ENCODE results near the gene PHF23. TPM values are rescaled to one million over a fixed set of nuclear protein-coding genes. Genes with fewer than 3 reads are reported as not detected.
A peak's percentile ranks its signal among the peaks of the same experiment; 100 is the strongest.

Gene PHF23
- total RNA-seq, 3 donors from 2014 or later, result 42.6 to 47.6 (median 43.0) TPM

GRCh38 chr17:7262192-7262934 lies 23.1 kb upstream of the PHF23 start, which contains the start of gene CLDN7:
CLDN7 (minus strand) TSS chr17:7262478; CDS start chr17:7262043, 435 bp downstream.
- no peak for DNase-seq
- Mint-ChIP-seq H3K4me1 (ENCODE audit: low read depth) (peaks cover 26% of the 10 kb centered on the region), H3K27me3 (ENCODE audit: low read depth) (peaks cover 25% of the 10 kb centered on the region), H3K4me3 (peak within 1 kb of the TSS; percentile 59), H3K9me3 (no peaks in the 10 kb centered on the region), H3K36me3 (ENCODE audit: insufficient read depth) (no peaks in the 10 kb centered on the region)
- ATAC-seq, result no peak

DNA sequence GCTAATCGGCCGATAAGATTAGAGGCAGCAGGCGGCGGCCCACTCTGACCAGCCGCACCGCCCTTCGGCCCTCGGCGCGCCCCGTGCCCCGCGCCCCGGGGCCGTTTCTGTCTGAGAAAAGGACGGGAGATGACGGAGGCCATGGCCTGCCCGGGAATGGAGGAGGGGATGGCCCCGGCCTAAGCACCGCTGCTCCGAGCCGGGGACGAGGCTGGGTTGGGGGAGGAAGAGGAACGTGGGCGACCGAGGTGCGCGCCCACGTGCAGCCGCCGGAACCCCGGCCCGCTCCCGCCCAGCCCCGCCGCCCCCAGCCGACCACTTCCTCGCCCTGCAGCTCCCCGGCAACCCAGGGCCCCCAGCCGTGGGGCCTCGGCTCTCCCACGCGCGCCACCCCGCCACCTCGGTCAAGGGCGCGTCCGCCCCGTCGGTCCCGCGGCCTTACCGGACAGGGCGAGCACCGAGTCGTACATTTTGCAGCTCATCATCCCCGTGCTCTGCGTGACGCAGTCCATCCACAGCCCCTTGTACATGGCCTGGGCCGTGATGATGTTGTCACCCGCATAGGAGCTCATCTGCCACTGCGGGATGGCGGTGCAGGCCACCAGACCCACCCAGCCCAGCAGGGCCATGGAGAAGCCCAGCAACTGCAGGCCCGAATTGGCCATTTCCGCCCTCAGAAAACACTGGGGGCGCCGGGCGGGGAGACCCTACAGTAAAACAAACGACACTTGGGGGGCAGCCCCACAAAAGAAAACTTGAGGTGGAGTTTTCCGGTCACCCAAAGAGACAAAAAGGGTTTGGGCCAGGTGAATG lies 22.3 kb upstream of the PHF23 start:
- H3K4me1 Mint-ChIP-seq (ENCODE audit: low read depth), result peaks cover 26% of the 10 kb centered on the region
- peak; percentile 36 for DNase-seq

GRCh38 chr17:7260651-7261378 lies 21.6 kb upstream of the PHF23 start:
- Mint-ChIP-seq H3K9me3 (no peaks in the 10 kb centered on the region), H3K4me1 (ENCODE audit: low read depth) (peaks cover 26% of the 10 kb centered on the region), H3K27me3 (ENCODE audit: low read depth) (peaks cover 20% of the 10 kb centered on the region), H3K36me3 (ENCODE audit: insufficient read depth) (peaks cover 7% of the 10 kb centered on the region), H3K4me3 (peak overlapping the region; percentile 54)
- no peak for DNase-seq
- ATAC-seq, result peak; percentile 50 to 53

More for the DNA sequence above, 22.3 kb upstream of the PHF23 start:
- peak overlapping the region; percentile 59 for H3K4me3 Mint-ChIP-seq
- peaks cover 3% of the 10 kb centered on the region for H3K36me3 Mint-ChIP-seq (ENCODE audit: insufficient read depth)
- ATAC-seq, result peak; percentile 46 to 49
- peaks cover 22% of the 10 kb centered on the region for H3K27me3 Mint-ChIP-seq (ENCODE audit: low read depth)
- no peaks in the 10 kb centered on the region for H3K9me3 Mint-ChIP-seq

DNA sequence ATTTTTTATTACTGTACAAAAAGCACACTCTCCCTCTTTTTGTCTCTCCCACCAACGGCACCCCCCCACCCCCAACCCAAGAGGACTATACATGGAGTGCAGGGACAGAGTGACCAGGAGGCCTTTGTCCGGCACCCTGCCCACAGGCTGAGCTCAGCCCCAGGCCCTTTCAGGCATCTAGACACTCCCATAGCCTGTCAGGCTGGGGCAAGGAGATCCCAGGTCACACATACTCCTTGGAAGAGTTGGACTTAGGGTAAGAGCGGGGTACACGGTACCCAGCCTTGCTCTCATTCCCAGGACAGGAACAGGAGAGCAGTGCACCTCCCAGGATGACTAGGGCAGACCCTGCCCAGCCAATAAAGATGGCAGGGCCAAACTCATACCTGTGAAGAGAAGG lies 20.9 kb upstream of the PHF23 start:
- H3K27me3 Mint-ChIP-seq (ENCODE audit: low read depth), result peaks cover 18% of the 10 kb centered on the region
- no peaks in the 10 kb centered on the region for H3K9me3 Mint-ChIP-seq
- peak overlapping the region; percentile 11 for H3K4me3 Mint-ChIP-seq
- DNase-seq (no peak), ATAC-seq (no peak)
- H3K4me1 Mint-ChIP-seq (ENCODE audit: low read depth), result peaks cover 26% of the 10 kb centered on the region
- H3K36me3 Mint-ChIP-seq (ENCODE audit: insufficient read depth), result peaks cover 7% of the 10 kb centered on the region

DNA sequence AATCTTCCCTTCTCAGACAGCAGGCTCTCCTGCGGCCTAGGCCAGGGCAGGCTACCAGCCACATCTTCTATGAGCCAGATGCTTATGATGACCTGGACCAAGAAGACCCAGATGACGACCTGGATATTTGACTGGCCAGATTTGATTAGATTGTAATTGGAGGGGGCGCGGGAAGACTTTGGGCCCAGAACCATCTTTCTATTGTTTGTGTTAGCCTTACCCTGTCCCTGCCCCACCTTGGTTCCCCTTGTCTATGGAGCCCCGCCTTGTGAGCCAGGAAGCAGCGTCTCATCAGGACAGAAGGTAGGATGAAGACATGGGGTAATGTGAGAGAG lies 20.3 kb upstream of the PHF23 start:
- H3K27me3 Mint-ChIP-seq (ENCODE audit: low read depth), result peaks cover 16% of the 10 kb centered on the region
- no peak overlapping the region for H3K4me3 Mint-ChIP-seq
- ATAC-seq, result no peak
- H3K4me1 Mint-ChIP-seq (ENCODE audit: low read depth), result peaks cover 28% of the 10 kb centered on the region
- peaks cover 12% of the 10 kb centered on the region for H3K36me3 Mint-ChIP-seq (ENCODE audit: insufficient read depth)
- H3K9me3 Mint-ChIP-seq, result no peaks in the 10 kb centered on the region
- DNase-seq, result no peak

- ATAC-seq (no peak), DNase-seq (no peak)
- peaks cover 27% of the 10 kb centered on the region for H3K4me1 Mint-ChIP-seq (ENCODE audit: low read depth)
- peaks cover 13% of the 10 kb centered on the region for H3K36me3 Mint-ChIP-seq (ENCODE audit: insufficient read depth)
- no peak overlapping the region for H3K4me3 Mint-ChIP-seq
- H3K27me3 Mint-ChIP-seq (ENCODE audit: low read depth), result peaks cover 11% of the 10 kb centered on the region
- no peaks in the 10 kb centered on the region for H3K9me3 Mint-ChIP-seq
Observed at GRCh38 chr17:7258731-7259554, 19.7 kb upstream of the PHF23 start.

GRCh38 chr17:7256766-7257456 lies 17.7 kb upstream of the PHF23 start:
- no peak overlapping the region for H3K4me3 Mint-ChIP-seq
- no peak for ATAC-seq
- H3K4me1 Mint-ChIP-seq (ENCODE audit: low read depth), result peaks cover 20% of the 10 kb centered on the region
- no peaks in the 10 kb centered on the region for H3K9me3 Mint-ChIP-seq
- no peaks in the 10 kb centered on the region for H3K27me3 Mint-ChIP-seq (ENCODE audit: low read depth)
- DNase-seq, result no peak
- peaks cover 20% of the 10 kb centered on the region for H3K36me3 Mint-ChIP-seq (ENCODE audit: insufficient read depth)

DNA sequence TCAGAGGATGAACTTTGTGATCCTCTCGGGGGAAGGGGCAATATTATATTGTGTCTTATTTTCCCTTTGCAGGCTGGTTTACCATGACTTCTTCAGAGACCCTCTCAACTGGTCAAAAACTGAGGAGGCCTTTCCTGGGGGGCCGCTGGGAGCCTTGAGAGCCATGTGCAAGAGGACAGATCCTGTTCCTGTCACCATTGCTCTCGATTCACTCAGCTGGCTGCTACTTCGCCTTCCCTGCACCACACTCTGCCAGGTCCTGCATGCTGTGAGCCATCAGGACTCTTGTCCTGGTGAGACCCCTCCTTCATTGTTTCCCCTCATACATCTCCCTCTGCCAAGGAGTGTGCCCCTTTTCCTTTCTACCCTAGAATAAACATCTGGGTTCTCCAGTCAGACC lies 15.3 kb upstream of the PHF23 start:
- H3K36me3 Mint-ChIP-seq (ENCODE audit: insufficient read depth), result peaks cover 20% of the 10 kb centered on the region
- peaks cover 26% of the 10 kb centered on the region for H3K4me1 Mint-ChIP-seq (ENCODE audit: low read depth)
- DNase-seq (no peak), ATAC-seq (no peak)
- H3K27me3 Mint-ChIP-seq (ENCODE audit: low read depth), result no peaks in the 10 kb centered on the region
- H3K4me3 Mint-ChIP-seq, result no peak overlapping the region
- no peaks in the 10 kb centered on the region for H3K9me3 Mint-ChIP-seq

DNA sequence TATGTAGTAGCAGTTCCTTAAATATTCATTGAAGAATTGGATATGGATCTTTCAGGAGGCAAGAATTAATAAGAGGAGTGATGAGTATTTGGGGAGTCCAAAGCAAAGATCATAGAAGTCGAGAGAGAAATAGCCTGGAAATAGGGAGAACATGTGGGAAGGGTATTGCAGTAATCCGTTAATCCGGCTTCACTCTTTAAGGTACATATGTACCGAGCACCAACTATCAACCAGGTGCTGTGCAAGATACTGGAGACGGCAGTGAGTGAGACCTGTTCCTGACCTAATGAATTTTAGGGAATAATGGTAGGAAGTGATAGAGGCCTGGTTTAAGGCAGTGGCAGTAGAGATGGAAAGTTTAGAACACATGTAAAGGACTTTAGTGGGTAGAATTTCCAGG lies 13.8 kb upstream of the PHF23 start:
- Mint-ChIP-seq H3K4me3 (peak overlapping the region; percentile 97), H3K4me1 (ENCODE audit: low read depth) (peaks cover 34% of the 10 kb centered on the region)
- no peak for DNase-seq

DNA sequence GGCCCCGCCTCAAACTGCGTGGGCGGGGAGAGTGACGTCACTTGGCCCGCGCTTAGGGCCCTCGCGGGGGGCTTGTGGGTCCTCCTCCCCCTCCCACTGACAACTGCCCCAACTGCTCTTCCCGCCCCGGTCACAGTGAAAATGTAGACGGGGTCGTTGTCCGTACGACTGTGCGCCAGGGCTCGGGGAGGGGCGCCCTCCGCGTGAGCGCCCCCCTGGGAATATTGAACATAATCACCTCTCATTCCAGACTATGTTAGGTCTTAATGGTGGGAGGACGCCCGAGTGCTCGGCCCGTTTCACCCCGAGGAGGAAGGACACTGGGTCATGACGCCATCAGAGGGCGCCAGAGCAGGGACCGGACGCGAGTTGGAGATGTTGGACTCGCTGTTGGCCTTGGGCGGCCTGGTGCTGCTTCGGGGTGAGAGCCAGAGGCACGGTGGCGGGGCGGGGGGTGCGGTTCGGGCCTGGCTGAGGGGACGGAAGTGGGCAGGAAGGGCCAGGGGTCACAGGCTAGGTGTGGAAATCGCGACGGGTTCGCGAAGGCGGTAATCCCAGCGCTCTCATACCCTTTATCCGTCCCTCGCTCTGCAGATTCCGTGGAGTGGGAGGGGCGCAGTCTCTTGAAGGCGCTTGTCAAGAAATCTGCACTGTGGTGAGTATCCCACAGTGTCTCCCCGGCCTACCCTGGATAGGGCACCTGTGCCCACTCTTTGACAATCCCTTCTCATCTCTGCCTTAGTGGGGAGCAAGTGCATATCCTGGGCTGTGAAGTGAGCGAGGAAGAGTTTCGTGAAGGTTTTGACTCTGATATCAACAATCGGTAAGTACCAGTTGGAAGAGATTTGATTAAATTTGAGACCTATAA lies 13.2 kb upstream of the PHF23 start, which contains the start of gene ELP5:
Gene ELP5, plus strand, starts transcription at position 40 of the 868 bp plus-strand sequence. Its CDS starts 336 bp downstream, at position 376.
- peak within 1 kb of the TSS; percentile 97 for H3K4me3 Mint-ChIP-seq
- peak; percentile 57 to 63 for ATAC-seq
- H3K36me3 Mint-ChIP-seq (ENCODE audit: insufficient read depth), result peaks cover 20% of the 10 kb centered on the region
- no peaks in the 10 kb centered on the region for H3K9me3 Mint-ChIP-seq
- peaks cover 34% of the 10 kb centered on the region for H3K4me1 Mint-ChIP-seq (ENCODE audit: low read depth)
- peak; percentile 76 for DNase-seq
- H3K27me3 Mint-ChIP-seq (ENCODE audit: low read depth), result no peaks in the 10 kb centered on the region

More for the DNA sequence above, 13.8 kb upstream of the PHF23 start:
- Mint-ChIP-seq H3K9me3 (no peaks in the 10 kb centered on the region), H3K36me3 (ENCODE audit: insufficient read depth) (peaks cover 20% of the 10 kb centered on the region), H3K27me3 (ENCODE audit: low read depth) (no peaks in the 10 kb centered on the region)
- no peak for ATAC-seq

DNA sequence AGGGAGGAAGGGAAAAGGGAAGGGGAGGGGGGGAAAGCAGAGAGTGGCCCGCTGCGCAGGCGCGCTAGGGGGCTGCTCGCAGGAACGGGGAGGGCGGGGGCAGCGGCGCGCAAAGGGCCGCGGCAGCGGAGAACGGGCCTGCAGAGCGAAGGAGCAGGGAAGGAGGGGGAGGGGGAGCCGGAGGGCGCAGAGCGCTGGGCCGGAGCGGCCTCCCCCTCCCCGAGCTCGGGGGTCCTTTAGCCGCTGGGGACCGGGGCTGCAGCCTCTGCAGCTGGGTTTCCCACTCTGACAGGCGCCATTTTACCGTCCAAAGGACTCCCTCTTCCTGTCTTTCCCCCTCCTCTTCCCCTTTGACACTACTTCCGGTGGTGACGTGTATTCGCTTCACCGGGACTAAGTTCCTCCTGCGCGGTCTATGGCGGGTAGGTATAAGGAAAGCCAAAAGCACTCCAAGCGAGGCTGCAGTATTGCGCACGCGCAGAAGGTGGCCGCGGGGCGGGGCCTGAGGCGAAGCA lies 12.5 kb upstream of the PHF23 start, which contains the start of gene CTDNEP1:
Gene CTDNEP1, minus strand, starts transcription at position 74 of the 515 bp plus-strand sequence. CDS start 438 bp downstream, outside the sequence.
- Mint-ChIP-seq H3K36me3 (ENCODE audit: insufficient read depth) (peaks cover 18% of the 10 kb centered on the region), H3K9me3 (no peaks in the 10 kb centered on the region), H3K4me3 (peak within 1 kb of the TSS; percentile 97), H3K27me3 (ENCODE audit: low read depth) (no peaks in the 10 kb centered on the region), H3K4me1 (ENCODE audit: low read depth) (peaks cover 34% of the 10 kb centered on the region)
- DNase-seq, result peak; percentile 99
- peak; percentile 94 for ATAC-seq
